RWPE2 (cell line): ENCODE measurements around the gene PIP5K1B.

Experiments used
- ATAC-seq: fragments of 200-7000 bp; cut with Tn5 transposase; 3 replicates; pipeline ENCODE4 v1.9.1; 2021; ENCODE audit warnings: low read depth
- DNase-seq: peaks from one replicate; pipeline ENCODE4 v3.0.0-alpha.2; 2020; ENCODE audit warnings: low spot score
- H3K27ac ChIP-seq: fragments of 450-650 bp; 2 replicates; pipeline ENCODE4 v1.5.1; 2017; ENCODE audit warnings: mild to moderate bottlenecking; ENCODE audit not compliant: poor library complexity, severe bottlenecking
- H3K27me3 ChIP-seq: fragments of 250-450 bp; sonication (Bioruptor Pico); 2 replicates; pipeline ENCODE4 v1.5.1; 2021; ENCODE audit warnings: mild to moderate bottlenecking, moderate library complexity; ENCODE audit not compliant: insufficient read depth, poor library complexity, severe bottlenecking
- H3K36me3 ChIP-seq: fragments of 250-450 bp; sonication (Bioruptor Pico); 2 replicates; pipeline ENCODE4 v1.5.1; 2020; ENCODE audit warnings: low read depth, mild to moderate bottlenecking, moderate library complexity
- H3K4me1 ChIP-seq: fragments of 250-450 bp; sonication (Bioruptor Pico); 2 replicates; pipeline ENCODE4 v1.5.1; 2021; ENCODE audit warnings: mild to moderate bottlenecking, moderate library complexity; ENCODE audit not compliant: insufficient read depth, poor library complexity, severe bottlenecking
- H3K4me3 ChIP-seq: fragments of 250-450 bp; sonication (Bioruptor Pico); 2 replicates; pipeline ENCODE4 v1.5.1; 2021; ENCODE audit warnings: mild to moderate bottlenecking, moderate library complexity; ENCODE audit not compliant: severe bottlenecking
- H3K9me3 ChIP-seq: fragments of 250-450 bp; sonication (Bioruptor Pico); 2 replicates; pipeline ENCODE4 v1.5.1; 2021; ENCODE audit warnings: mild to moderate bottlenecking, moderate library complexity; ENCODE audit not compliant: severe bottlenecking
- CTCF ChIP-seq: fragments of 450-650 bp; IDR thresholded peaks from one replicate; pipeline ENCODE4 v1.5.1; 2017; ENCODE audit warnings: mild to moderate bottlenecking, moderate library complexity; ENCODE audit not compliant: poor library complexity, severe bottlenecking

Gene PIP5K1B

GRCh38 chr9:68978501-68978900 is 273.5 kb downstream of the PIP5K1B start:
- no peaks in the 10 kb centered on the region for H3K36me3 ChIP-seq
- ATAC-seq (no peak), DNase-seq (no peak)
- H3K4me3 ChIP-seq = no peak overlapping the region
- no peak for TF ChIP-seq CTCF
- no peaks in the 10 kb centered on the region for H3K4me1 ChIP-seq
- no peak overlapping the region for H3K27ac ChIP-seq
- no peaks in the 10 kb centered on the region for H3K9me3 ChIP-seq
- no peaks in the 10 kb centered on the region for H3K27me3 ChIP-seq

DNA sequence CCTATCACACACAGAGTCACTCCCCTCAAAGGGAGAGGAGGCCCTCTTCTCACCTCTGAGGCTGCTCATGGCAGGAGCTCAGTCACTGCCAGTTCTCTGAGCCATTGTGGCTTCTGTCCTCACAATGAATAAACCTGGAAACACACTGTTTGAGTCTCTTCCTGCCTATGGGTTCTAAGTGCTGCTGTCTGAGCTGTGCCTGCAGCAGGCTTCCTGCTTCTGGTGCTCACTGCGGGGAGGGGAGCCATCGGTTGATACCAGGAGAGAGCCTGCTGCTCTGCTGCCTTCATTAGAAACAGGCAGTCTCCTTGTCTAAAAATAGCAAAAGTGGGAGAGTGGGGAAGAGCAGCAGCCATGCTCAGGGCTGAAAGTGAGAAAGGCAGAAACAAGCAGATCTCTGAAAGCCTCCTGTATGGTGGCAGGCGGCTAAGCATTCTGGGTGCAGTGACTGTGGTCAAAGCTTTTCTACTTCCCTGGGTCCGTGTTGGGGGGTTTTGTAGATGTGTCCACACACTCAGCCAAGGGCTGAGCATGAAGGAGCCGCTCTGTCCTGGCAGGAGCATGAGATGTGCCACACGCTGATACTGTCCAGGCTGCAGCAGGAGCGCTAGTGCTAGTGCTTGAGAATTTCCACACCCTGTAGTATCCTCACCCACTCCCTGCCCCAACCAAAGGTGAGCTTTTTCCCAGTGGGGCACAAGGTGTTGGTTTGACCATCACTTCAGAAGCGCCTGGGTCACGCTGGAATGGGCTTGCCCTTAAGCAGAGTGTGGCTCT is 274.7 kb downstream of the PIP5K1B start:
- no peak overlapping the region for H3K4me3 ChIP-seq
- H3K27ac ChIP-seq = no peak overlapping the region
- TF ChIP-seq CTCF = no peak
- no peaks in the 10 kb centered on the region for H3K4me1 ChIP-seq
- DNase-seq (no peak), ATAC-seq (no peak)
- H3K9me3 ChIP-seq = no peaks in the 10 kb centered on the region
- no peaks in the 10 kb centered on the region for H3K27me3 ChIP-seq
- no peaks in the 10 kb centered on the region for H3K36me3 ChIP-seq

DNA sequence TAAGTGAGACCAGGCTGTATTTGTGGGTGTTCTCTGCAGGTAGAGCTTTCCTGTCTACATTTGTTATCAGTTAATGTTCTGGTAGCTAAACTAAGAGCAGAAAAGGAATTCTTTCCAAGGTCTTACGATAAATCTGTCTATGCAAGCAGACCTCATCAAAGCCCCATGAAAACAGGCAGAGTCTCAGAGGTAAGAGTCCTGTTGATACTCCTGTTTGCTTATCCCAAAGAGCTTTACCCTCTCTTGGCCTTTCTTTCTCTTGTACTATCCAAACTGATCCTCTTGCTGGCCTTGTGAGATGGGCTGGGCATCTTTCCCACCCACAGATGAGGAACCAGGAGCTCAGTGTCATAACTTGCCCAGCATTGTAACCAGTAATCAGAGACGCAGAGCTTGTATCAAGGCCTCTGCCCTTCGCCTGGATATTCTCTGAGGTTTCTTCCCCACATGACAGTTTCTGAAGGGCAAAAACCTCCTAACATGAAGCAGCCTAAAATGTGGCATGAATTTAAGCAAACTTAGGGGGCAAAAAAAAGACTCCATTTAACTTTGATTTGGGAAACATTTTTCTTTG is 275.4 kb downstream of the PIP5K1B start:
- no peak overlapping the region for H3K27ac ChIP-seq
- ATAC-seq (no peak), DNase-seq (no peak)
- H3K9me3 ChIP-seq = no peaks in the 10 kb centered on the region
- H3K36me3 ChIP-seq = no peaks in the 10 kb centered on the region
- H3K27me3 ChIP-seq = no peaks in the 10 kb centered on the region
- TF ChIP-seq CTCF = no peak
- no peaks in the 10 kb centered on the region for H3K4me1 ChIP-seq
- no peak overlapping the region for H3K4me3 ChIP-seq

DNA sequence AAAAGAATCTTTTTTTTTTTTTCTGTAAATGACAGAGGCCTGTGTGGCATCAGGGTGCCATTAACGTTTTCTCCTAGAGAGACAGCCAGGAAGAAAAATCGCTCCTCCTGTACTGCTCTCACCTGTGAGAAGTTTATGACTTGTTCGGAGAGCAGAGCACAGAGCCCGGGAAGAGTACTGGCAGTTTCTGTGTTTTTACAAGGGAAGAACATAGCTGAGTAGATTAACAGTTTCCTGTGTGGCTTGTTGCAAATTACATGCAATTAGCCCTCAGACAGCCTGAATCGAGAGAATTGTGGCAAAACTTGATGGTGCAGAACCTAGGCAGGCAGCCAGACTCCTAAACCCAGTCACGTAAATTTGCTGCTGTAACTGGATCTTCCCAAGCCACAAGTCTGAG is 276.7 kb downstream of the PIP5K1B start:
- DNase-seq = no peak
- Histone ChIP-seq H3K9me3 (no peaks in the 10 kb centered on the region), H3K36me3 (no peaks in the 10 kb centered on the region), H3K27me3 (no peaks in the 10 kb centered on the region), H3K27ac (no peak overlapping the region), H3K4me1 (no peaks in the 10 kb centered on the region), H3K4me3 (no peak overlapping the region)
- no peak for TF ChIP-seq CTCF
- ATAC-seq = no peak

- no peak for ATAC-seq
- no peaks in the 10 kb centered on the region for H3K4me1 ChIP-seq
- H3K27me3 ChIP-seq = no peaks in the 10 kb centered on the region
- DNase-seq = no peak
- no peaks in the 10 kb centered on the region for H3K36me3 ChIP-seq
- H3K9me3 ChIP-seq = no peaks in the 10 kb centered on the region
- H3K27ac ChIP-seq = no peak overlapping the region
- no peak for TF ChIP-seq CTCF
- H3K4me3 ChIP-seq = no peak overlapping the region
These were observed 278.0 kb downstream of the PIP5K1B start for GRCh38 chr9:68983008-68983411.
